ENCODE measurements around the gene ATRIP.
"Not testable (repeated sequence)": the region's sequence is repeated elsewhere in the genome, so short reads cannot be mapped to it uniquely, and the experiment has no call there.

The ATRIP gene

DNA sequence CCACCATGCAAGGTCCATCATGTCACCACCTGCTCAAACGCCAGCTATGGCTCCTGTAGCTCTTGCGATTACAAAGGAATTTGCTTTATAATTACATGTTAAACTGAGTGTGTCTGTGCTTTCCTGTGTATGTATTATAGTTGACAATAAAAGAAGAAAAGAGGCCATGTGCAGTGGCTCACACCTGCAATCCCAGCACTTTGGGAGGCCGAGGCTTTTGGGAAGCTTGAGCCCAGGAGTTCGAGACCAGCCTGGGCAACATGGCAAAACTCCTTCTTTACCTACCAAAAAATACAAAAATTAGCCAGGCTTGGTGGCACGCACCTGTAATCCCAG lies 27.0 kb downstream of the ATRIP start:
- peaks cover 28% of the 10 kb centered on the region for H3K4me1 ChIP-seq (ENCODE audit: control insufficient read depth, insufficient read depth, low read length)
- no peaks in the 10 kb centered on the region for H3K27me3 ChIP-seq (ENCODE audit: control insufficient read depth, insufficient read depth, low read length)
- no peaks in the 10 kb centered on the region for H3K36me3 ChIP-seq (ENCODE audit: control insufficient read depth, insufficient read depth, low read length)
- peak overlapping the region; percentile 93 for H3K9ac ChIP-seq (ENCODE audit: low read length)
- H3K4me3 ChIP-seq (ENCODE audit: low read length): peak overlapping the region; percentile 86
- no peaks in the 10 kb centered on the region for H3K9me3 ChIP-seq (ENCODE audit: control insufficient read depth, low read length)

DNA sequence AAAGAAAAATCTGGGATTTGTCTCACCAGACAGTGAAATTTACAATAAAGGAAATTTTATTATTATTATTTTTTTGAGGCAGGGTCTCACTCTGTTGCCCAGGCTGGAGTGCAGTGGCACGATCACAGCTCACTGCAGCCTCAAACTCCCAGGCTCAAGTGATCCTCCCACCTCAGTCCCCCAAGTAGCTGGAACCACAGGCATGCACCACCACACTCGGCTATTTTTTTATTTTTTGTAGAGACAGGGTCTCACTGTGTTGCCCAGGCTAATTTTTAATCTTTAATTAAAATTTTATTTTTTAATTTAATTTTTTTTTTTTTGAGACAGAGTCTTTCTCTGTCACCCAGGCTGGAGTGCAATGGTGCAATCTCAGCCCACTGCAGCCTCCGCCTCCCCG lies 27.5 kb downstream of the ATRIP start:
- H3K9me3 ChIP-seq (ENCODE audit: control insufficient read depth, low read length); H3K27me3 ChIP-seq (ENCODE audit: control insufficient read depth, insufficient read depth, low read length); H3K4me3 ChIP-seq (ENCODE audit: low read length); H3K36me3 ChIP-seq (ENCODE audit: control insufficient read depth, insufficient read depth, low read length); H3K9ac ChIP-seq (ENCODE audit: low read length): not testable (repeated sequence)
- peaks cover 28% of the 10 kb centered on the region for H3K4me1 ChIP-seq (ENCODE audit: control insufficient read depth, insufficient read depth, low read length)

GRCh38 chr3:48474619-48475018 lies 28.1 kb downstream of the ATRIP start:
- no peak overlapping the region for H3K4me3 ChIP-seq (ENCODE audit: low read length)
- no peaks in the 10 kb centered on the region for H3K36me3 ChIP-seq (ENCODE audit: control insufficient read depth, insufficient read depth, low read length)
- peaks cover 23% of the 10 kb centered on the region for H3K4me1 ChIP-seq (ENCODE audit: control insufficient read depth, insufficient read depth, low read length)
- no peaks in the 10 kb centered on the region for H3K27me3 ChIP-seq (ENCODE audit: control insufficient read depth, insufficient read depth, low read length)
- H3K9me3 ChIP-seq (ENCODE audit: control insufficient read depth, low read length): no peaks in the 10 kb centered on the region
- no peak overlapping the region for H3K9ac ChIP-seq (ENCODE audit: low read length)

DNA sequence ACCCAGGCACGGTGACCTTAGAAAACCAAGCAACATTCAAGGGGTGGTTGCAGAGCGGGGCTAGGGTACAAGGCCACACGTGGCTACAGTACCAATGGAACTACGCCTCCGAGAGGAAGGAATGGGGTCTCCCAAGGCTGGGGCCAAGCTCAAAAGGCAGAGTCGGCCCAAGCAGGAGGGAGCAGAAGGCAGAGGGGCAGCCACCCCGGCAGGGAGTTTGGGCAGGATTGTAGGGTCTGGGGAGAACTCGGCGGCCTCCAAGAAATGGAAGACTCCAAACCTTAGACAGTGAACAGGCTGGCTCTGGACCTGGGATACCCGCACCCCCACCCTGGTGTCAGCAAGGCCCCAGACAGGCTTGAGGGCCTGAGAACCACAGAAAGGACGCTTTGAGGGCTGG lies 28.7 kb downstream of the ATRIP start:
- Histone ChIP-seq H3K9ac (ENCODE audit: low read length) (no peak overlapping the region), H3K27me3 (ENCODE audit: control insufficient read depth, insufficient read depth, low read length) (no peaks in the 10 kb centered on the region)

DNA sequence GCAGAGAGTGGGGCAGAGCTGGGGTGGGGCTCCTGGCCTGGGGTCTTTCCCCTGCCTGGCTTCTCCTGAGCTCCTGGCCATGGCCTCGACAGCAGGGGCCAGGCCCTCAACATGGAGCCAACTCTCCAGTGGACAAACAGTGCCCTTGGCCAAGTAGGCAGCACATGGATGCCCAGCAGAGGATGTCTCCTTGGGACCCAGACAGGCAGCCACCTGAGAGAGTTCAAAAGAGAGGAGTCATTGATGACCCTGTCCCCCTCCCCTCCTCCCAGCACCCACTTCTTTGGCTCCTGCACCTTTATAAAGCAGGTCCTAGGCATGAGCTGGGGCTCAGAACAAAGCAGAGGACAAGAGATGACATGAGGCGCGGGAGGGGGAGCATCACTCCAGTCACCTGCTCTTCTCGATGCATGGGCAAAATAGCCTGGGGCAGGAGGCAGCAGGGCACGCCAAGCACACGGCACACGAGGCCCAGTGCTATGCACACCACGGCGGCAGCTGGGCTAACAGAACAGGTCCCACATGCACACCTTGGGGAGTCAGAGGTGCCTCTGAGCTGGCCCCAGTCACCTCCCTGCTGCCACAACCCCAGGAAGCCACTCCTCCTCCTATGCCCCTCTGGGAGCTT lies 30.0 kb downstream of the ATRIP start:
- H3K4me1 ChIP-seq (ENCODE audit: control insufficient read depth, insufficient read depth, low read length): peaks cover 13% of the 10 kb centered on the region
- H3K36me3 ChIP-seq (ENCODE audit: control insufficient read depth, insufficient read depth, low read length): no peaks in the 10 kb centered on the region
- H3K4me3 ChIP-seq (ENCODE audit: low read length): no peak overlapping the region
- no peaks in the 10 kb centered on the region for H3K9me3 ChIP-seq (ENCODE audit: control insufficient read depth, low read length)
- H3K9ac ChIP-seq (ENCODE audit: low read length): no peak overlapping the region
- H3K27me3 ChIP-seq (ENCODE audit: control insufficient read depth, insufficient read depth, low read length): no peaks in the 10 kb centered on the region

More for the DNA sequence above, 28.7 kb downstream of the ATRIP start:
- Histone ChIP-seq H3K9me3 (ENCODE audit: control insufficient read depth, low read length) (no peaks in the 10 kb centered on the region), H3K4me3 (ENCODE audit: low read length) (no peak overlapping the region), H3K4me1 (ENCODE audit: control insufficient read depth, insufficient read depth, low read length) (peaks cover 18% of the 10 kb centered on the region), H3K36me3 (ENCODE audit: control insufficient read depth, insufficient read depth, low read length) (no peaks in the 10 kb centered on the region)

GRCh38 chr3:48477959-48478520 lies 31.5 kb downstream of the ATRIP start:
- Histone ChIP-seq H3K4me1 (ENCODE audit: control insufficient read depth, insufficient read depth, low read length) (peaks cover 7% of the 10 kb centered on the region), H3K36me3 (ENCODE audit: control insufficient read depth, insufficient read depth, low read length) (no peaks in the 10 kb centered on the region), H3K9me3 (ENCODE audit: control insufficient read depth, low read length) (no peaks in the 10 kb centered on the region), H3K27me3 (ENCODE audit: control insufficient read depth, insufficient read depth, low read length) (no peaks in the 10 kb centered on the region), H3K4me3 (ENCODE audit: low read length) (no peak overlapping the region), H3K9ac (ENCODE audit: low read length) (no peak overlapping the region)

GRCh38 chr3:48478626-48479555 lies 32.4 kb downstream of the ATRIP start:
- no peaks in the 10 kb centered on the region for H3K4me1 ChIP-seq (ENCODE audit: control insufficient read depth, insufficient read depth, low read length)
- H3K36me3 ChIP-seq (ENCODE audit: control insufficient read depth, insufficient read depth, low read length): no peaks in the 10 kb centered on the region
- no peak overlapping the region for H3K9ac ChIP-seq (ENCODE audit: low read length)
- H3K27me3 ChIP-seq (ENCODE audit: control insufficient read depth, insufficient read depth, low read length): no peaks in the 10 kb centered on the region
- no peaks in the 10 kb centered on the region for H3K9me3 ChIP-seq (ENCODE audit: control insufficient read depth, low read length)
- H3K4me3 ChIP-seq (ENCODE audit: low read length): no peak overlapping the region

DNA sequence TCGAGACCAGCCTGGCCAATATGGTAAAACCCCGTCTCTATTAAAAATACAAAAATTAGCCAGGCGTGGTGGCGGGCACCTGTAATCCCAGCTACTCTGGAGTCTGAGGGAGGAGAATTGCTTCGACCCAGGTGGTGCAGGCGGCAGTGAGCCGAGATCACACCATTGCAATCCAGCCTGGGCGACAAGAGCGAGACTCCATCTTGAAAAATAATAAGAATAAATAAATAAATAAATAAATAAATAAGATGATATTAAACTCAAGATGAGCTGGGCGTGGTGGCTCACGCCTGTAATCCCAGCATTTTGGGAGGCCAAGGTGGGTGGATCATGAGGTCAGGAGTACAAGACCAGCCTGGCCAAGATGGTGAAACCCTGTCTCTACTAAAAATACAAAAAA lies 34.4 kb downstream of the ATRIP start:
- H3K9ac ChIP-seq (ENCODE audit: low read length); H3K27me3 ChIP-seq (ENCODE audit: control insufficient read depth, insufficient read depth, low read length); H3K9me3 ChIP-seq (ENCODE audit: control insufficient read depth, low read length); H3K36me3 ChIP-seq (ENCODE audit: control insufficient read depth, insufficient read depth, low read length); H3K4me1 ChIP-seq (ENCODE audit: control insufficient read depth, insufficient read depth, low read length); H3K4me3 ChIP-seq (ENCODE audit: low read length): not testable (repeated sequence)

DNA sequence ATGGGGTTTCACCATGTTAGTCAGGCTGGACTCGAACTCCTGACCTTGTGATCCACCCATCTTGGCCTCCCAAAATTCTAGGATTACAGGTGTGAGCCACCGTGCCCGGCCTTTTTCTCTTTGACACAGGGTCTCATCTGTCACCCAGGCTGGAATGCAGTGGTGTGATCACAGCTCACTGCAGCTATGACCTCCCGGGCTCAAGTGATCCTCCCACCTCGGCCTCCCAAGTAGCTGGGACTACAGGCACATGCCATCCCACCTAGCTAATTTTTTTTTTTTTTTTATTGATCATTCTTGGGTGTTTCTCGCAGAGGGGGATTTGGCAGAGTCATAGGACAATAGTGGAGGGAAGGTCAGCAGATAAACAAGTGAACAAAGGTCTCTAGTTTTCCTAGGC lies 36.3 kb downstream of the ATRIP start:
- H3K9me3 ChIP-seq (ENCODE audit: control insufficient read depth, low read length); H3K36me3 ChIP-seq (ENCODE audit: control insufficient read depth, insufficient read depth, low read length); H3K4me1 ChIP-seq (ENCODE audit: control insufficient read depth, insufficient read depth, low read length); H3K9ac ChIP-seq (ENCODE audit: low read length); H3K4me3 ChIP-seq (ENCODE audit: low read length); H3K27me3 ChIP-seq (ENCODE audit: control insufficient read depth, insufficient read depth, low read length): not testable (repeated sequence)

DNA sequence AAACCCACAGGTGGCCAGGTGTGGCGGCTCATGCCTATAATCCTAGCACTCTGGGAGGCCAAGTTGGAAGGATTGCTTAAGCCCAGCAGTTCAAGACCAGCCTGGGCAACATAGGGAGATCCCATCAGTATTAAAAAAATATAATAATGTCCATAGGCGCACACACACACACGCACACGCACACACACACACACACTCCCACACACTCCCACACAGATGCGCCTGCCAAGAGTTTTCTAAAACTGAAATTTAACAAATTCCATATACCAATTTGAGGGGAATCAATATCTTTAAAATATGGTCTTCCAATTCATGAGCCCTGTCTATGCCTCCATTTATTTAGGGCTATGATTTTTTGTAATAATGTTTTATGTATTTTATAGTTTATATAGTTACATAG lies 40.4 kb downstream of the ATRIP start:
- Histone ChIP-seq H3K27me3 (ENCODE audit: control insufficient read depth, insufficient read depth, low read length) (no peaks in the 10 kb centered on the region), H3K4me1 (ENCODE audit: control insufficient read depth, insufficient read depth, low read length) (no peaks in the 10 kb centered on the region), H3K9me3 (ENCODE audit: control insufficient read depth, low read length) (no peaks in the 10 kb centered on the region), H3K36me3 (ENCODE audit: control insufficient read depth, insufficient read depth, low read length) (no peaks in the 10 kb centered on the region), H3K9ac (ENCODE audit: low read length) (no peak overlapping the region), H3K4me3 (ENCODE audit: low read length) (no peak overlapping the region)

DNA sequence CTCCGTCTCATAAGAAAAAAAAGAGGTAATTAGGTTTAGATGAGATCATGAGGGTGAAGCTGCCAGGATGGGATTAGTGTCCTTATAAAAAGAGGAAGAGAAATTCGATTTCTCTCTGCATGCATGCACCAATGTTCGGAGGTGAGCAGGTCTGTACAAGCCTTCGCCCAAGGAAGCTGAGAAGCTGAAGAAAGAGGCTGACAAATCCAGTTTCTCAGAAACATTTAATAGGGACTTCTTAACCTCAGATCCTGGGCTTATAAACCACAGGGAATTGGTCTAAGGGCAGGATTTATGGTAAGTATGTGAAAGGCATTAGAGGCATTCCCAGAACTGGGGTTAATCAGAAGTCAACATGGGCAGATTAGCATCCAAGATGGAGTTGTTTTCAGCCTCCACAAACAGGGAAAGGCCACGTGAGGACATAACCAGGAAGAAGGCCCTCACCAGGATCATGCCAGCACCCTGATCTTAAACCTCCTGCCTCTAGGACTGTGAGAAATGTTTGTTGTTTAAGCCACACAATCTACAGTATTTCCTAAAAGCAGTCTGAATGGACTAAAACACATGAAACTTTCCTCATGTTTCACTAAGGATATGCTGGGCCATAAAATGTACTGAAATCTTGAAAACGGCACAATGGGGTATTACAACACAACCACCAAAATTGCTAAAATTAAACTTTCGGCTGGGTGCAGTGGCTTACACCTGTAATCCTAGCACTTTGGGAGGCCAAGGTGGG lies 46.1 kb downstream of the ATRIP start:
- H3K4me1 ChIP-seq (ENCODE audit: control insufficient read depth, insufficient read depth, low read length): no peaks in the 10 kb centered on the region
- no peaks in the 10 kb centered on the region for H3K9me3 ChIP-seq (ENCODE audit: control insufficient read depth, low read length)
- H3K9ac ChIP-seq (ENCODE audit: low read length): no peak overlapping the region
- no peak overlapping the region for H3K4me3 ChIP-seq (ENCODE audit: low read length)
- H3K36me3 ChIP-seq (ENCODE audit: control insufficient read depth, insufficient read depth, low read length): no peaks in the 10 kb centered on the region
- H3K27me3 ChIP-seq (ENCODE audit: control insufficient read depth, insufficient read depth, low read length): no peaks in the 10 kb centered on the region

GRCh38 chr3:48493203-48493501 lies 46.6 kb downstream of the ATRIP start:
- Histone ChIP-seq H3K9me3 (ENCODE audit: control insufficient read depth, low read length) (no peaks in the 10 kb centered on the region), H3K9ac (ENCODE audit: low read length) (no peak overlapping the region), H3K36me3 (ENCODE audit: control insufficient read depth, insufficient read depth, low read length) (no peaks in the 10 kb centered on the region), H3K27me3 (ENCODE audit: control insufficient read depth, insufficient read depth, low read length) (no peaks in the 10 kb centered on the region), H3K4me1 (ENCODE audit: control insufficient read depth, insufficient read depth, low read length) (no peaks in the 10 kb centered on the region), H3K4me3 (ENCODE audit: low read length) (no peak overlapping the region)

Measured in mucosa of stomach (tissue), 1 donor.